ENCODE measurements around the gene MRPL46.
"Not testable (repeated sequence)": the region's sequence is repeated elsewhere in the genome, so short reads cannot be mapped to it uniquely, and the experiment has no call there.

Gene MRPL46

GRCh38 chr15:88477904-88478303 is 10.7 kb upstream of the MRPL46 start:
- DNase-seq, result no peak

- no peak for DNase-seq
Observed at GRCh38 chr15:88477126-88477525, 9.9 kb upstream of the MRPL46 start.

GRCh38 chr15:88476635-88477060 is 9.5 kb upstream of the MRPL46 start:
- peak; percentile 37 for DNase-seq

GRCh38 chr15:88473661-88474293 is 6.6 kb upstream of the MRPL46 start:
- DNase-seq, result not testable (repeated sequence)

- no peak for DNase-seq
Observed at GRCh38 chr15:88472225-88472624, 5.0 kb upstream of the MRPL46 start.

GRCh38 chr15:88470625-88471372 is 3.6 kb upstream of the MRPL46 start:
- no peak for DNase-seq

- DNase-seq, result no peak
Observed at GRCh38 chr15:88469321-88469720, 2.1 kb upstream of the MRPL46 start.

- not testable (repeated sequence) for DNase-seq
Observed at GRCh38 chr15:88468721-88469120, 1.5 kb upstream of the MRPL46 start.

- DNase-seq, result no peak
Observed at GRCh38 chr15:88467935-88468528, 844 bp upstream of the MRPL46 start.

- peak; percentile 51 for DNase-seq
Observed at GRCh38 chr15:88465633-88466224, 1.5 kb downstream of the MRPL46 start.

GRCh38 chr15:88463870-88464532 is 3.2 kb downstream of the MRPL46 start:
- no peak for DNase-seq

- DNase-seq, result no peak
Observed at GRCh38 chr15:88456733-88457132, 10.5 kb downstream of the MRPL46 start.

GRCh38 chr15:88454867-88455810 is 12.0 kb downstream of the MRPL46 start:
- peak; percentile 69 for DNase-seq

- peak; percentile 27 for DNase-seq
Observed at GRCh38 chr15:88454236-88454635, 13.0 kb downstream of the MRPL46 start.

GRCh38 chr15:88453651-88454050 is 13.5 kb downstream of the MRPL46 start:
- DNase-seq, result no peak

- peak; percentile 64 for DNase-seq
Observed at GRCh38 chr15:88450125-88450798, 16.9 kb downstream of the MRPL46 start.

GRCh38 chr15:88449581-88449980 is 17.6 kb downstream of the MRPL46 start:
- no peak for DNase-seq

- DNase-seq, result no peak
Observed at GRCh38 chr15:88448991-88449461, 18.2 kb downstream of the MRPL46 start.

- no peak for DNase-seq
Observed at GRCh38 chr15:88447741-88448140, 19.4 kb downstream of the MRPL46 start.

- no peak for DNase-seq
Observed at GRCh38 chr15:88447206-88447605, 20.0 kb downstream of the MRPL46 start.
